Rectal smooth muscle tissue (tissue), 1 donor: ENCODE data around the gene TMOD2.
A peak's percentile ranks its signal among the peaks of the same experiment; 100 is the strongest.

Source experiments
- H3K27ac ChIP-seq: one replicate; pipeline ENCODE4 v1.7.0; 2013; ENCODE audit warnings: low read depth, low read length, inconsistent platforms
- H3K27me3 ChIP-seq: one replicate; pipeline ENCODE4 v1.7.0; 2013; ENCODE audit warnings: low read length; ENCODE audit not compliant: control insufficient read depth, insufficient read depth
- H3K36me3 ChIP-seq: one replicate; pipeline ENCODE4 v1.7.0; 2013; ENCODE audit warnings: low read length; ENCODE audit not compliant: control insufficient read depth, insufficient read depth
- H3K4me1 ChIP-seq: one replicate; pipeline ENCODE4 v1.7.0; 2013; ENCODE audit warnings: low read length; ENCODE audit not compliant: control insufficient read depth, insufficient read depth
- H3K4me3 ChIP-seq: one replicate; pipeline ENCODE4 v1.7.0; 2013; ENCODE audit warnings: low read length
- H3K9ac ChIP-seq: one replicate; pipeline ENCODE4 v1.7.0; 2013; ENCODE audit warnings: low read length

The TMOD2 gene

GRCh38 chr15:51721199-51721960, 30.0 kb upstream of the TMOD2 start:
- peaks cover 14% of the 10 kb centered on the region for H3K4me1 ChIP-seq
- H3K27ac ChIP-seq = no peak overlapping the region

GRCh38 chr15:51724199-51724598, 27.2 kb upstream of the TMOD2 start:
- H3K27ac ChIP-seq = no peak overlapping the region
- peaks cover 27% of the 10 kb centered on the region for H3K4me1 ChIP-seq

More at GRCh38 chr15:51721199-51721960, 30.0 kb upstream of the TMOD2 start:
- Histone ChIP-seq H3K27me3 (no peaks in the 10 kb centered on the region), H3K36me3 (no peaks in the 10 kb centered on the region), H3K9ac (no peak overlapping the region), H3K4me3 (no peak overlapping the region)

GRCh38 chr15:51724673-51725072, 26.7 kb upstream of the TMOD2 start:
- Histone ChIP-seq H3K9ac (no peak overlapping the region), H3K36me3 (no peaks in the 10 kb centered on the region), H3K27me3 (no peaks in the 10 kb centered on the region), H3K4me3 (no peak overlapping the region), H3K27ac (no peak overlapping the region), H3K4me1 (peaks cover 27% of the 10 kb centered on the region)

More at GRCh38 chr15:51724199-51724598, 27.2 kb upstream of the TMOD2 start:
- Histone ChIP-seq H3K9ac (no peak overlapping the region), H3K27me3 (no peaks in the 10 kb centered on the region), H3K4me3 (no peak overlapping the region), H3K36me3 (no peaks in the 10 kb centered on the region)

- no peaks in the 10 kb centered on the region for H3K27me3 ChIP-seq
- peak overlapping the region; percentile 44 for H3K27ac ChIP-seq
- peaks cover 34% of the 10 kb centered on the region for H3K4me1 ChIP-seq
- H3K9ac ChIP-seq = no peak overlapping the region
- H3K36me3 ChIP-seq = no peaks in the 10 kb centered on the region
- no peak overlapping the region for H3K4me3 ChIP-seq
These were observed 24.9 kb upstream of the TMOD2 start for GRCh38 chr15:51726302-51727073.

GRCh38 chr15:51727141-51727897, 24.1 kb upstream of the TMOD2 start:
- H3K36me3 ChIP-seq = no peaks in the 10 kb centered on the region
- no peaks in the 10 kb centered on the region for H3K27me3 ChIP-seq
- peak overlapping the region; percentile 44 for H3K27ac ChIP-seq
- no peak overlapping the region for H3K9ac ChIP-seq
- H3K4me3 ChIP-seq = no peak overlapping the region
- H3K4me1 ChIP-seq = peaks cover 42% of the 10 kb centered on the region

- Histone ChIP-seq H3K9ac (peak overlapping the region; percentile 36), H3K4me1 (peaks cover 28% of the 10 kb centered on the region), H3K36me3 (no peaks in the 10 kb centered on the region), H3K27ac (peak overlapping the region; percentile 83), H3K27me3 (no peaks in the 10 kb centered on the region), H3K4me3 (peak overlapping the region; percentile 29)
These were observed 19.7 kb upstream of the TMOD2 start for GRCh38 chr15:51731549-51732267.

GRCh38 chr15:51732646-51733045, 18.8 kb upstream of the TMOD2 start:
- Histone ChIP-seq H3K9ac (no peak overlapping the region), H3K36me3 (no peaks in the 10 kb centered on the region), H3K4me3 (no peak overlapping the region), H3K27ac (peak overlapping the region; percentile 4), H3K4me1 (peaks cover 20% of the 10 kb centered on the region), H3K27me3 (no peaks in the 10 kb centered on the region)

GRCh38 chr15:51735228-51736010, 16.0 kb upstream of the TMOD2 start:
- Histone ChIP-seq H3K36me3 (no peaks in the 10 kb centered on the region), H3K4me3 (no peak overlapping the region), H3K4me1 (peaks cover 26% of the 10 kb centered on the region), H3K27ac (no peak overlapping the region), H3K9ac (no peak overlapping the region), H3K27me3 (no peaks in the 10 kb centered on the region)

GRCh38 chr15:51736069-51736468, 15.3 kb upstream of the TMOD2 start:
- Histone ChIP-seq H3K4me1 (peaks cover 22% of the 10 kb centered on the region), H3K9ac (no peak overlapping the region), H3K4me3 (peak overlapping the region; percentile 71), H3K27me3 (no peaks in the 10 kb centered on the region), H3K27ac (no peak overlapping the region), H3K36me3 (no peaks in the 10 kb centered on the region)

- Histone ChIP-seq H3K36me3 (no peaks in the 10 kb centered on the region), H3K4me1 (peaks cover 15% of the 10 kb centered on the region), H3K27me3 (no peaks in the 10 kb centered on the region), H3K4me3 (peak overlapping the region; percentile 71), H3K27ac (peak overlapping the region; percentile 79), H3K9ac (peak overlapping the region; percentile 25)
These were observed 14.5 kb upstream of the TMOD2 start for GRCh38 chr15:51736751-51737521.
